ENCODE data around the gene SSR1.

Gene SSR1

DNA sequence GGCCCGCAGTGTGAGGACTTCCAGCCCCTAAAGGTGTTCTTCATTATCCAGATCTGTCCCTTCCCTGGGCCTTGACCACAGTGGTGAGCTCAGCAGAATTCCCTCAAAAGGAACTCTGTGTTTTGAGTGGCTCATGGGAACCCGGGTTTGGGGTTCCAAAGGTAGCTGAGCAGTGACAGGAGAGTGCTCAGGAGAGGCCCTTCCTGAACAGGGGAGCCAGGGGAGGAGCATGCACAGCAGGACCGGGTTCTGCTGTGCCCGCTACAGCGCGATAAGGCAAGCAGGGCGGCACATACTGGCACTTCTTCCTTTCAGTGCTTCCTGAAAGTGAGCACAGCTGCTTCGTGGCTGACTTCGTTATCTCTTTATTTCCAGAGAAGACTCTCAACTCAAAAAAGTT, 88.3 kb downstream of the SSR1 start:
- no peak overlapping the region for H3K9ac ChIP-seq (ENCODE audit: low read length in 5 of 5)
- H3K36me3 ChIP-seq (ENCODE audit: control insufficient read depth in 5 of 5, insufficient read depth in 5 of 5, low read length in 5 of 5) = peaks cover 13 to 70% (median 55%) of the 10 kb centered on the region in 5 donors
- no peak overlapping the region for H3K4me3 ChIP-seq (ENCODE audit: low read depth in 1 of 5, low read length in 5 of 5)
- H3K27ac ChIP-seq (ENCODE audit: low read depth, low read length) = peak overlapping the region; percentile 13
- H3K9me3 ChIP-seq (ENCODE audit: control insufficient read depth in 5 of 5, low read length in 5 of 5) = no peaks in the 10 kb centered on the region
- peaks cover 5 to 27% (median 17%) of the 10 kb centered on the region in 5 donors for H3K4me1 ChIP-seq (ENCODE audit: control insufficient read depth in 5 of 5, insufficient read depth in 5 of 5, low read length in 5 of 5)
- H3K27me3 ChIP-seq (ENCODE audit: control insufficient read depth in 5 of 5, insufficient read depth in 4 of 5, low read length in 5 of 5) = no peaks in the 10 kb centered on the region

DNA sequence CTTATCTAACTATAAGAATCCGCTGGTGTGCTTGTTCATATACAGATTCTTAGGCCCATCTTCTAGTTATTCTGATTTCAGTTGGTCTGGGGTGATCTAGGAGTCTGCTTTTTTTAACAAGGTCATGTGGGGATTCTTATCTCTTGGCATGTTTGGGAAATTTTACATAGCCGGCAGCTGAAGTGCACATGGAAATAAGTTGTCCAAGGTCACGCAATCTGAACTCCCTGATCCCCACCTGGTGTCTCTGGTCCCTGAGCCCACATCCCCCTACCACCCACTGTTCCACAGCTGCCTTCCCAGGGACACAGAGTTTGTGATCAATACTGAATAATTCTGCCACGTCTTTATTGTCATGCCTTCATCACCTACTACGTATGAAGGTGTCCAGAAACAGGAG, 90.8 kb downstream of the SSR1 start:
- Histone ChIP-seq H3K4me3 (ENCODE audit: low read depth in 1 of 5, low read length in 5 of 5) (no peak overlapping the region), H3K9ac (ENCODE audit: low read length in 5 of 5) (no peak overlapping the region), H3K27ac (ENCODE audit: low read depth, low read length) (peak overlapping the region; percentile 46), H3K9me3 (ENCODE audit: control insufficient read depth in 5 of 5, low read length in 5 of 5) (no peaks in the 10 kb centered on the region), H3K36me3 (ENCODE audit: control insufficient read depth in 5 of 5, insufficient read depth in 5 of 5, low read length in 5 of 5) (peaks cover 9 to 52% (median 37%) of the 10 kb centered on the region in 5 donors), H3K27me3 (ENCODE audit: control insufficient read depth in 5 of 5, insufficient read depth in 4 of 5, low read length in 5 of 5) (no peaks in the 10 kb centered on the region), H3K4me1 (ENCODE audit: control insufficient read depth in 5 of 5, insufficient read depth in 5 of 5, low read length in 5 of 5) (peaks cover 5 to 51% (median 41%) of the 10 kb centered on the region in 5 donors)

DNA sequence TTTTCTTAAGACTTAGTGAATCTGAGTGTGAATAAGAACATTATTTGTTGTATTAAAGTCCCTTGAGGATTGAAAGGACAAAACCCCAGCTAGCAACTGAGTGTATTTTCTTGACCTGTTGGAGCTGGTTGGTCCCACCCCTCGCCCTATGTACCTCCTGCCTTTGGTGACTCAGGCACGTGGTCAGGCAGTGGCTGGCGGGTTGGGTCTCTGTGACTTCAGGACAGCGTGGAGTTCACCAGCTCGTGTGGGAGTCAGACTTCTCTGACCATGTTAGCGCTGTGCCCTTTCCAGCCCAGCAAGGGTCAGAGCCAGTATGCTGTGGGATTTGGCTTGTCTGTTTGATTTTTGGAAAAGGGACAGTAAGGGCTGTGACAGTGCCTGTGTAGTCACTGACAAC, 93.7 kb downstream of the SSR1 start:
- Histone ChIP-seq H3K27me3 (ENCODE audit: control insufficient read depth in 5 of 5, insufficient read depth in 4 of 5, low read length in 5 of 5) (no peaks in the 10 kb centered on the region), H3K4me1 (ENCODE audit: control insufficient read depth in 5 of 5, insufficient read depth in 5 of 5, low read length in 5 of 5) (peaks cover 7 to 67% (median 62%) of the 10 kb centered on the region in 5 donors), H3K9ac (ENCODE audit: low read length in 5 of 5) (peak overlapping the region in 3 of 5 donors; percentile 1 to 37 (median 7)), H3K27ac (ENCODE audit: low read depth, low read length) (peak overlapping the region; percentile 85), H3K4me3 (ENCODE audit: low read depth in 1 of 5, low read length in 5 of 5) (no peak overlapping the region), H3K9me3 (ENCODE audit: control insufficient read depth in 5 of 5, low read length in 5 of 5) (no peaks in the 10 kb centered on the region), H3K36me3 (ENCODE audit: control insufficient read depth in 5 of 5, insufficient read depth in 5 of 5, low read length in 5 of 5) (peaks cover 3 to 51% (median 35%) of the 10 kb centered on the region in 5 donors)

DNA sequence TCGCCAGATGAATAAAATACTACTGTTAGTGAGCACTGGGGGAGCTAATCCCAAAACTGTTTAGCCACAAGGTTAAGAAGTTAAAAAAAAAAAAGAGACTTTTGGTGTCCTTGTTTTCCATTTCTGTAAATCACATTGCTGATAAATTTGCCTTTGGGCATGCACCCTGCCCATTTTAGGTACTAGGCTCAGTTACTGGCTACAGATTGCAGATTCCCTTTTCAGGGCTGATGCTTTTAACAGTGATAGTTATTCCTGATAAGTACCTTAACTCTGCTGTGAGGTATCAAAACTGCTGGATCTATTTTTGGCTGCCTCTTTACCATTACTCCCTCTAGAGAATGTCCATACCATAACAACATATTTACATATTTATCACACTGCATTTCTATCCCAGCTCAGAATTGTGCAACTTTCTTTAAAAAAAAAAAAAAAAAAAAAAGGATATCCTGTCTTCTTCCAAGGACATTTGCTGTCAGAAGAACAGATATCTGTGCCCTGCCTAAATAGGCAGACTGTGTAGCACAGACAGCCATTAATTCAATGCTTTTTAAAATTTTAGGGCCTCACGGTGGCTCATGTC, 94.5 kb downstream of the SSR1 start:
- Histone ChIP-seq H3K4me1 (ENCODE audit: control insufficient read depth in 5 of 5, insufficient read depth in 5 of 5, low read length in 5 of 5) (peaks cover 7 to 67% (median 62%) of the 10 kb centered on the region in 5 donors), H3K9me3 (ENCODE audit: control insufficient read depth in 5 of 5, low read length in 5 of 5) (no peaks in the 10 kb centered on the region), H3K27me3 (ENCODE audit: control insufficient read depth in 5 of 5, insufficient read depth in 4 of 5, low read length in 5 of 5) (no peaks in the 10 kb centered on the region), H3K4me3 (ENCODE audit: low read depth in 1 of 5, low read length in 5 of 5) (no peak overlapping the region), H3K36me3 (ENCODE audit: control insufficient read depth in 5 of 5, insufficient read depth in 5 of 5, low read length in 5 of 5) (peaks cover 3 to 58% (median 42%) of the 10 kb centered on the region in 5 donors), H3K27ac (ENCODE audit: low read depth, low read length) (peak overlapping the region; percentile 91), H3K9ac (ENCODE audit: low read length in 5 of 5) (no peak overlapping the region)

Measured in subcutaneous abdominal adipose tissue (tissue), 5 donors.